Measurements from ENCODE around the gene CIROP. TPM values are rescaled to one million over a fixed set of nuclear protein-coding genes. Genes with fewer than 3 reads are reported as not detected.

CIROP gene
- total RNA-seq, 1 donor from 2014 or later = not detected

- no peak for DNase-seq (ENCODE audit: low read depth, low spot score)
These were observed 10.7 kb downstream of the CIROP start for GRCh38 chr14:23093991-23094665.

GRCh38 chr14:23093526-23093925 is 11.3 kb downstream of the CIROP start:
- DNase-seq (ENCODE audit: low read depth, low spot score) = no peak

- DNase-seq (ENCODE audit: low read depth, low spot score) = no peak
These were observed 11.7 kb downstream of the CIROP start for GRCh38 chr14:23093104-23093503.

- DNase-seq (ENCODE audit: low read depth, low spot score) = no peak
These were observed 13.2 kb downstream of the CIROP start for GRCh38 chr14:23091294-23092225.

- no peak for DNase-seq (ENCODE audit: low read depth, low spot score)
These were observed 14.5 kb downstream of the CIROP start for GRCh38 chr14:23090254-23090636.

GRCh38 chr14:23089498-23090253 is 15.1 kb downstream of the CIROP start:
- DNase-seq (ENCODE audit: low read depth, low spot score) = no peak

- no peak for DNase-seq (ENCODE audit: low read depth, low spot score)
These were observed 18.2 kb downstream of the CIROP start for GRCh38 chr14:23086565-23086964.

- DNase-seq (ENCODE audit: low read depth, low spot score) = no peak
These were observed 19.3 kb downstream of the CIROP start for GRCh38 chr14:23085458-23085857.

- DNase-seq (ENCODE audit: low read depth, low spot score) = no peak
These were observed 24.3 kb downstream of the CIROP start for GRCh38 chr14:23080474-23080873.

GRCh38 chr14:23079716-23080115 is 25.1 kb downstream of the CIROP start:
- no peak for DNase-seq (ENCODE audit: low read depth, low spot score)

- peak; percentile 70 for DNase-seq (ENCODE audit: low read depth, low spot score)
These were observed 26.1 kb downstream of the CIROP start for GRCh38 chr14:23078692-23079116.

- DNase-seq (ENCODE audit: low read depth, low spot score) = no peak
These were observed 26.8 kb downstream of the CIROP start for GRCh38 chr14:23077962-23078361.

- no peak for DNase-seq (ENCODE audit: low read depth, low spot score)
These were observed 27.9 kb downstream of the CIROP start for GRCh38 chr14:23076785-23077408.

GRCh38 chr14:23074906-23075305 is 29.9 kb downstream of the CIROP start:
- no peak for DNase-seq (ENCODE audit: low read depth, low spot score)

GRCh38 chr14:23071921-23072539 is 32.8 kb downstream of the CIROP start:
- DNase-seq (ENCODE audit: low read depth, low spot score) = no peak

GRCh38 chr14:23071244-23071920 is 33.4 kb downstream of the CIROP start:
- DNase-seq (ENCODE audit: low read depth, low spot score) = peak; percentile 78

- DNase-seq (ENCODE audit: low read depth, low spot score) = no peak
These were observed 34.3 kb downstream of the CIROP start for GRCh38 chr14:23070262-23071129.

- no peak for DNase-seq (ENCODE audit: low read depth, low spot score)
These were observed 35.4 kb downstream of the CIROP start for GRCh38 chr14:23069413-23069806.

GRCh38 chr14:23068789-23069412 is 35.9 kb downstream of the CIROP start:
- DNase-seq (ENCODE audit: low read depth, low spot score) = peak; percentile 78

All from pulmonary artery endothelial cell (primary cell).